Liver (tissue), 9 donors: ENCODE data around the gene ROBO2. TPM values are rescaled to one million over a fixed set of nuclear protein-coding genes. Genes with fewer than 3 reads are reported as not detected.

Source experiments
- DNase-seq: peaks from one replicate; pipeline ENCODE4 v3.0.0-alpha.2; 2017; ENCODE audit warnings: low spot score
- H3K27ac ChIP-seq, 2 donors: one replicate each; pipeline ENCODE4 v1.7.0; 2013; ENCODE audit warnings: inconsistent platforms in 2 of 2, low read length in 2 of 2, control low read depth in 1 of 2, low read depth in 1 of 2, mild to moderate bottlenecking in 1 of 2
- H3K27me3 ChIP-seq, 4 donors: one replicate each; pipeline versions ENCODE4 v1.6.1 to v1.7.0; 2013; ENCODE audit warnings: low read length in 3 of 4, inconsistent platforms in 1 of 4, mild to moderate bottlenecking in 1 of 4, moderate library complexity in 1 of 4; ENCODE audit not compliant: control insufficient read depth in 4 of 4, insufficient read depth in 4 of 4
- H3K36me3 ChIP-seq, 4 donors: one replicate each; pipeline versions ENCODE4 v1.6.1 to v1.7.0; 2013; ENCODE audit warnings: low read length in 3 of 4, mild to moderate bottlenecking in 3 of 4, low read depth in 1 of 4, moderate library complexity in 1 of 4; ENCODE audit not compliant: control insufficient read depth in 4 of 4, insufficient read depth in 3 of 4
- H3K4me1 ChIP-seq, 4 donors: one replicate each; pipeline versions ENCODE4 v1.6.1 to v1.7.0; 2013; ENCODE audit warnings: low read length in 3 of 4, mild to moderate bottlenecking in 3 of 4, moderate library complexity in 1 of 4; ENCODE audit not compliant: control insufficient read depth in 4 of 4, insufficient read depth in 4 of 4
- H3K4me3 ChIP-seq, 3 donors: one replicate each; pipeline versions ENCODE4 v1.6.1 to v1.7.0; 2013; ENCODE audit warnings: low read length in 3 of 3, control low read depth in 1 of 3, low read depth in 1 of 3, mild to moderate bottlenecking in 1 of 3
- H3K9ac ChIP-seq, 2 donors: one replicate each; pipeline ENCODE4 v1.7.0; 2013; ENCODE audit warnings: low read length in 2 of 2, mild to moderate bottlenecking in 2 of 2, moderate library complexity in 2 of 2, control low read depth in 1 of 2, low read depth in 1 of 2
- H3K9me3 ChIP-seq, 4 donors: one replicate each; pipeline versions ENCODE4 v1.6.1 to v1.7.0; 2013; ENCODE audit warnings: low read length in 3 of 4; ENCODE audit not compliant: control insufficient read depth in 4 of 4
- EGR1 ChIP-seq, 2 donors: IDR thresholded peaks; 2 replicates each; pipeline ENCODE4 v1.6.1; 2016 to 2018; ENCODE audit warnings: antibody characterized with exemption in 2 of 2, low read depth in 2 of 2
- FOXA1 ChIP-seq: IDR thresholded peaks from 2 replicates; pipeline ENCODE4 v1.6.1; 2016; ENCODE audit warnings: antibody characterized with exemption
- FOXA2 ChIP-seq: IDR thresholded peaks from 2 replicates; pipeline ENCODE4 v1.6.1; 2016; ENCODE audit warnings: antibody characterized with exemption
- GABPA ChIP-seq, 2 donors: IDR thresholded peaks in 1 of 2; conservative IDR thresholded peaks in 1 of 2; 2 replicates each; pipeline ENCODE4 v1.6.1; 2016; ENCODE audit warnings: antibody characterized with exemption in 2 of 2, mild to moderate bottlenecking in 1 of 2, moderate library complexity in 1 of 2
- HNF4A ChIP-seq, 2 donors: conservative IDR thresholded peaks; 2 replicates each; pipeline ENCODE4 v1.6.1; 2016; ENCODE audit warnings: antibody characterized with exemption in 2 of 2, mild to moderate bottlenecking in 2 of 2
- HNF4G ChIP-seq: IDR thresholded peaks from 2 replicates; pipeline ENCODE4 v1.6.1; 2016; ENCODE audit warnings: antibody characterized with exemption
- JUND ChIP-seq, 2 donors: IDR thresholded peaks; 2 replicates each; pipeline ENCODE4 v1.6.1; 2016; ENCODE audit warnings: antibody characterized with exemption in 2 of 2
- NR2F2 ChIP-seq: IDR thresholded peaks from 2 replicates; pipeline ENCODE4 v1.6.1; 2016; ENCODE audit warnings: antibody characterized with exemption
- RAD21 ChIP-seq, 2 donors: IDR thresholded peaks; 2 replicates each; pipeline ENCODE4 v1.6.1; 2016; ENCODE audit warnings: antibody characterized with exemption in 2 of 2, mild to moderate bottlenecking in 2 of 2
- RXRA ChIP-seq, 2 donors: IDR thresholded peaks; 2 replicates each; pipeline ENCODE4 v1.6.1; 2017 to 2018; ENCODE audit warnings: antibody characterized with exemption in 2 of 2, mild to moderate bottlenecking in 1 of 2
- SP1 ChIP-seq: IDR thresholded peaks from 2 replicates; pipeline ENCODE4 v1.6.1; 2018; ENCODE audit warnings: antibody characterized with exemption, mild to moderate bottlenecking
- WGBS: extraction: QIAGEN DNeasy Blood & Tissue Kit; methylation state at CpG from one replicate; pipeline ENCODE4 v1.1.7; 2013; 5-methylcytosine and 5-hydroxymethylcytosine counted together
- polyA plus RNA-seq, 2 donors: library from polyadenylated mRNA; stranded (reverse) in 1 of 2; unstranded in 1 of 2; fragments of 200-250 nt in 1 of 2; fragments of >200 nt in 1 of 2; fragmentation: Nextera tagmentation in 1 of 2; extraction: Ambion mirVana in 1 of 2; gene quantifications; one replicate each; pipeline versions ENCODE4 v1.2.1 to v1.2.3, GENCODE V29; 2013 to 2015
- total RNA-seq, 2 donors: library from RNA; depleted of rRNA; stranded (reverse); fragments of >200 nt; gene quantifications; one replicate each; pipeline ENCODE4 v1.2.3, GENCODE V29; 2014
- TF ChIP-seq, protein P1 (sequence below): IDR thresholded peaks from 2 replicates; pipeline ENCODE4 v1.6.1; 2016; ENCODE audit warnings: antibody characterized with exemption
- TF ChIP-seq, protein P2 (sequence below): IDR thresholded peaks from 2 replicates; pipeline ENCODE4 v1.6.1; 2016; ENCODE audit warnings: antibody characterized with exemption, mild to moderate bottlenecking
- TF ChIP-seq, protein P3 (sequence below): IDR thresholded peaks from 2 replicates; pipeline ENCODE4 v1.6.1; 2016; ENCODE audit warnings: antibody characterized with exemption
- TF ChIP-seq, protein P4 (sequence below): IDR thresholded peaks from 2 replicates; pipeline ENCODE4 v1.6.1; 2016; ENCODE audit warnings: antibody characterized with exemption
- donor health status: healthy.
- donor health status: healthy.
- donor health status: healthy.
- donor health status: healthy.
- donor health status: healthy.

The ROBO2 gene
- total and polyA plus RNA-seq, 4 donors = 0.22 to 19.4 (median 1.1) TPM

DNA sequence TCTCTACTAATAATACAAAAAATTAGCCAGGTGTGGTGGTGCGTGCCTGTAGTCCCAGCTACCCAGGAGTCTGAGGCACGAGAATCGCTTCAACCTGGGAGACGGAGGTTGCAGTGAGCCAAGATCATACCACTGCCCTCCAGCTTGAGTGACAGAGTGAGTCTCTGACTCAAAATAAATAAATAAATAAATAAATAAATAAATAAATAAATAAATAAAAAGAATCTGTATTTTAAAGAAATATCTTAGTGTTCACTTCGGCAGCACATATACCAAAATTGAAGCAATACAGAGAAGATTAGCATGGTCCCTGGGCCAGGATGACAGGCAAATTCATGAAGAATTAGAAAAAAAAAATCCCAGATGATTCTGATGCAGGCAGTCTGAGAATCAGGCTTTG is 51.9 kb downstream of the ROBO2 start:
- Histone ChIP-seq H3K9ac (no peak overlapping the region), H3K4me3 (no peak overlapping the region), H3K9me3 (no peaks in the 10 kb centered on the region), H3K27ac (no peak overlapping the region), H3K27me3 (no peaks in the 10 kb centered on the region), H3K4me1 (no peaks in the 10 kb centered on the region), H3K36me3 (no peaks in the 10 kb centered on the region)
- 98% methylated on average over 5 of the region's 5 CpGs for WGBS
- no peak for TF ChIP-seq GABPA (IDR thresholded peaks at IDR 0.05 in 1 of 2, conservative IDR thresholded peaks at IDR 0.05 in 1 of 2)
- TF ChIP-seq, protein P1, sequence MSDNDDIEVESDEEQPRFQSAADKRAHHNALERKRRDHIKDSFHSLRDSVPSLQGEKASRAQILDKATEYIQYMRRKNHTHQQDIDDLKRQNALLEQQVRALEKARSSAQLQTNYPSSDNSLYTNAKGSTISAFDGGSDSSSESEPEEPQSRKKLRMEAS = no peak
- no peak for TF ChIP-seq HNF4G
- no peak for DNase-seq

DNA sequence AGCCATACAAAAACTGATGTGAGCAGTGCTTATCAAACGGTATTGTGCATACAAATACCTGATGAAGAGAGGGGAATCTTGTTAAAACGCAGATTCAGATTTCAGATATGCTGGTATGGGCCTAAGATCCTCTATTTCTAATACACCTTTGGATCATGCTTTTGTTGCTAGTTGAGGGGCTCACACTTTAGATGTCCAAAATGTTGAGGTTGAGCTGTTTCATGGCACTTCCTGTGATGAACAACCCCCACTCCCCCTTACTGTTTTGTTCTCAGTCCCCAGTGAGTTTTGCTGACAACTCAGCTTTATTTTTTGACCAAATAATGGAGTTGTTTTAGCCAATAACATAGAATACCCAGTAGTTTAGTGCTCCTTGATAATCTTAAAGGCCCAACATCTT is 53.2 kb downstream of the ROBO2 start:
- WGBS = 73% methylated on average over 2 of the region's 2 CpGs
- no peaks in the 10 kb centered on the region for H3K27me3 ChIP-seq
- H3K4me3 ChIP-seq = no peak overlapping the region
- H3K9me3 ChIP-seq = no peaks in the 10 kb centered on the region
- no peaks in the 10 kb centered on the region for H3K4me1 ChIP-seq
- no peak overlapping the region for H3K9ac ChIP-seq
- H3K36me3 ChIP-seq = no peaks in the 10 kb centered on the region
- H3K27ac ChIP-seq = no peak overlapping the region
- no peak for TF ChIP-seq GABPA (IDR thresholded peaks at IDR 0.05 in 1 of 2, conservative IDR thresholded peaks at IDR 0.05 in 1 of 2)
- no peak for TF ChIP-seq FOXA2
- TF ChIP-seq RXRA (IDR thresholded peaks at IDR 0.05) = no peak
- no peak for TF ChIP-seq JUND (IDR thresholded peaks at IDR 0.05)
- TF ChIP-seq, protein P1 = no peak
- TF ChIP-seq RAD21 (IDR thresholded peaks at IDR 0.05) = no peak
- TF ChIP-seq, protein P2, sequence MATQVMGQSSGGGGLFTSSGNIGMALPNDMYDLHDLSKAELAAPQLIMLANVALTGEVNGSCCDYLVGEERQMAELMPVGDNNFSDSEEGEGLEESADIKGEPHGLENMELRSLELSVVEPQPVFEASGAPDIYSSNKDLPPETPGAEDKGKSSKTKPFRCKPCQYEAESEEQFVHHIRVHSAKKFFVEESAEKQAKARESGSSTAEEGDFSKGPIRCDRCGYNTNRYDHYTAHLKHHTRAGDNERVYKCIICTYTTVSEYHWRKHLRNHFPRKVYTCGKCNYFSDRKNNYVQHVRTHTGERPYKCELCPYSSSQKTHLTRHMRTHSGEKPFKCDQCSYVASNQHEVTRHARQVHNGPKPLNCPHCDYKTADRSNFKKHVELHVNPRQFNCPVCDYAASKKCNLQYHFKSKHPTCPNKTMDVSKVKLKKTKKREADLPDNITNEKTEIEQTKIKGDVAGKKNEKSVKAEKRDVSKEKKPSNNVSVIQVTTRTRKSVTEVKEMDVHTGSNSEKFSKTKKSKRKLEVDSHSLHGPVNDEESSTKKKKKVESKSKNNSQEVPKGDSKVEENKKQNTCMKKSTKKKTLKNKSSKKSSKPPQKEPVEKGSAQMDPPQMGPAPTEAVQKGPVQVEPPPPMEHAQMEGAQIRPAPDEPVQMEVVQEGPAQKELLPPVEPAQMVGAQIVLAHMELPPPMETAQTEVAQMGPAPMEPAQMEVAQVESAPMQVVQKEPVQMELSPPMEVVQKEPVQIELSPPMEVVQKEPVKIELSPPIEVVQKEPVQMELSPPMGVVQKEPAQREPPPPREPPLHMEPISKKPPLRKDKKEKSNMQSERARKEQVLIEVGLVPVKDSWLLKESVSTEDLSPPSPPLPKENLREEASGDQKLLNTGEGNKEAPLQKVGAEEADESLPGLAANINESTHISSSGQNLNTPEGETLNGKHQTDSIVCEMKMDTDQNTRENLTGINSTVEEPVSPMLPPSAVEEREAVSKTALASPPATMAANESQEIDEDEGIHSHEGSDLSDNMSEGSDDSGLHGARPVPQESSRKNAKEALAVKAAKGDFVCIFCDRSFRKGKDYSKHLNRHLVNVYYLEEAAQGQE = no peak
- TF ChIP-seq, protein P3, sequence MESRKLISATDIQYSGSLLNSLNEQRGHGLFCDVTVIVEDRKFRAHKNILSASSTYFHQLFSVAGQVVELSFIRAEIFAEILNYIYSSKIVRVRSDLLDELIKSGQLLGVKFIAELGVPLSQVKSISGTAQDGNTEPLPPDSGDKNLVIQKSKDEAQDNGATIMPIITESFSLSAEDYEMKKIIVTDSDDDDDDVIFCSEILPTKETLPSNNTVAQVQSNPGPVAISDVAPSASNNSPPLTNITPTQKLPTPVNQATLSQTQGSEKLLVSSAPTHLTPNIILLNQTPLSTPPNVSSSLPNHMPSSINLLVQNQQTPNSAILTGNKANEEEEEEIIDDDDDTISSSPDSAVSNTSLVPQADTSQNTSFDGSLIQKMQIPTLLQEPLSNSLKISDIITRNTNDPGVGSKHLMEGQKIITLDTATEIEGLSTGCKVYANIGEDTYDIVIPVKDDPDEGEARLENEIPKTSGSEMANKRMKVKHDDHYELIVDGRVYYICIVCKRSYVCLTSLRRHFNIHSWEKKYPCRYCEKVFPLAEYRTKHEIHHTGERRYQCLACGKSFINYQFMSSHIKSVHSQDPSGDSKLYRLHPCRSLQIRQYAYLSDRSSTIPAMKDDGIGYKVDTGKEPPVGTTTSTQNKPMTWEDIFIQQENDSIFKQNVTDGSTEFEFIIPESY = no peak
- TF ChIP-seq SP1 = no peak
- no peak for TF ChIP-seq NR2F2
- DNase-seq = no peak

DNA sequence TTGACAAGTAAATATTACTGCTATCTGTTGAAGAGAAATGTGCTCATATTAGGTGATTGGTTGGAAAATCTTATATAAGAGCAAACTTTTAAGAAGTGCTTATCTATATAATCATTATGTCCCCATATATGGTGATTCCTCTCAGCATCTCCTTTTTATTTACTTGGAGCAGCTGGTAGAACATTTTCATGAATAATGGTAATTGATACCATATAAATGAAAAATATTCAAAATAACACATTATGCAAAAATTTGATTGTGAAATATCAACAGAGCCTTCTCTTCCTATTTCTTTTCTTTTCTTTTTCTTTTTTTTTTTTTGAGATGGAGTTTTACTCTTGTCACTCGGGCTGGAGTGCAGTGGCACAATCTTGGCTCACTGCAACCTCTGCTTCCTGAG is 56.2 kb downstream of the ROBO2 start:
- no peaks in the 10 kb centered on the region for H3K4me1 ChIP-seq

More for the DNA sequence above, 56.2 kb downstream of the ROBO2 start:
- no peak for TF ChIP-seq NR2F2
- no peak for TF ChIP-seq GABPA (IDR thresholded peaks at IDR 0.05 in 1 of 2, conservative IDR thresholded peaks at IDR 0.05 in 1 of 2)
- TF ChIP-seq HNF4A (conservative IDR thresholded peaks at IDR 0.05) = no peak
- TF ChIP-seq, protein P3 = no peak
- TF ChIP-seq, protein P1 = no peak
- TF ChIP-seq, protein P4, sequence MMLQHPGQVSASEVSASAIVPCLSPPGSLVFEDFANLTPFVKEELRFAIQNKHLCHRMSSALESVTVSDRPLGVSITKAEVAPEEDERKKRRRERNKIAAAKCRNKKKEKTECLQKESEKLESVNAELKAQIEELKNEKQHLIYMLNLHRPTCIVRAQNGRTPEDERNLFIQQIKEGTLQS = no peak
- TF ChIP-seq EGR1 (IDR thresholded peaks at IDR 0.05; ENCODE audit: low read depth in 2 of 2) = no peak
- TF ChIP-seq RXRA (IDR thresholded peaks at IDR 0.05) = no peak
- no peak for TF ChIP-seq RAD21 (IDR thresholded peaks at IDR 0.05)
- no peak for TF ChIP-seq FOXA1
- Histone ChIP-seq H3K36me3 (no peaks in the 10 kb centered on the region), H3K9me3 (no peaks in the 10 kb centered on the region), H3K27me3 (no peaks in the 10 kb centered on the region), H3K4me3 (no peak overlapping the region), H3K9ac (no peak overlapping the region), H3K27ac (no peak overlapping the region)
- DNase-seq = no peak
- WGBS = 72% methylated on average over 1 of the region's 1 CpG
